ENCODE data around the gene RSPH1. TPM values are rescaled to one million over a fixed set of nuclear protein-coding genes. Genes with fewer than 3 reads are reported as not detected.

The RSPH1 gene
- total and polyA plus RNA-seq, 2 of the 8 experiments (the other 6 are each of a cell fraction or from before 2014, with no cell fraction given): 0.24 TPM; not detected in 1

DNA sequence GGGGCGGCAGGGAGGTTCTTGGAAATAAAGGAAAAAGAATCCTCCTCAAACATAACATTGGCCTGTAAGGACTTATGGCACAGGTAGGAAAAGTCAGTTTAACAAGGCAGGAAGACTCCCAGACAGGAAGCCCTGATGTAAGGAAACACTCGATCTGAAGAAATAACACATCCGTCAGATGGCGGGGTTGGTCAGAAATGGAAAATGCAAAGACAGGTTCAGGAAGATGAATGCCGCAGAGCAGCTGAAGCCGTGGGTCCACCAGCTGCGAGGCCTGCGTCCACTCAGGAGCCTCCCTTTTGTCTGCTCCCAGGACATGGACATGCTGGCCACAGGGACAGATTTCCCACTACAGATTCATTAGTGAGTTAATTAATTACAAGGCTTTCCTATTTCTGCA is 3.8 kb downstream of the RSPH1 start:
- Histone ChIP-seq H3K9ac (replicated peaks in 1 of 4; ENCODE audit: extremely low read depth in 1 of 4, low read depth in 3 of 4, low read length in 3 of 4) (no peak overlapping the region), H3K23me2 (ENCODE audit: low read depth, low read length) (peaks cover 14% of the 10 kb centered on the region), H2AFZ (ENCODE audit: low read length) (no peak overlapping the region), H3K18ac (ENCODE audit: extremely low read depth, low read length) (no peak overlapping the region), H3K4ac (replicated peaks; ENCODE audit: insufficient read length, low read depth, low read length) (no peak overlapping the region), H3K27me3 (replicated peaks in 1 of 4; ENCODE audit: control insufficient read depth in 3 of 4, extremely low read depth in 1 of 4, insufficient read depth in 3 of 4, low read length in 3 of 4) (peaks cover 0 to 5% (median 4%) of the 10 kb centered on the region in 4 experiments; a peak in 1 of 7 replicates), H4K5ac (ENCODE audit: insufficient read length, low read depth, low read length) (no peak overlapping the region), H3K79me1 (ENCODE audit: low read depth, low read length) (no peaks in the 10 kb centered on the region), H2BK20ac (ENCODE audit: low read length) (no peak overlapping the region), H3K27ac (ENCODE audit: low read depth, low read length) (no peak overlapping the region), H4K91ac (replicated peaks; ENCODE audit: insufficient read length, low read length) (no peak overlapping the region), H2BK15ac (ENCODE audit: low read length) (no peak overlapping the region), H4K8ac (ENCODE audit: extremely low read depth, insufficient read depth, low read length) (no peak overlapping the region), H3K14ac (ENCODE audit: insufficient read length) (no peak overlapping the region), H3K79me2 (ENCODE audit: control insufficient read depth in 1 of 2, insufficient read depth in 2 of 2, low read length in 2 of 2) (no peaks in the 10 kb centered on the region), H2AK5ac (ENCODE audit: low read depth, low read length) (no peak overlapping the region), H3K9me3 (ENCODE audit: insufficient read depth in 2 of 2, low read depth in 1 of 2, low read length in 1 of 2) (no peaks in the 10 kb centered on the region), H3K36me3 (ENCODE audit: control insufficient read depth in 2 of 4, insufficient read depth in 4 of 4, low read length in 3 of 4) (no peaks in the 10 kb centered on the region), H2BK5ac (ENCODE audit: low read depth, low read length) (no peak overlapping the region), H2BK12ac (ENCODE audit: low read depth, low read length) (no peak overlapping the region), H4K20me1 (replicated peaks in 1 of 2; ENCODE audit: control insufficient read depth in 1 of 2, insufficient read depth in 2 of 2, low read length in 2 of 2) (no peaks in the 10 kb centered on the region), H3K56ac (replicated peaks; ENCODE audit: insufficient read length, low read depth, low read length) (no peak overlapping the region), H3K4me1 (replicated peaks in 1 of 4; ENCODE audit: control insufficient read depth in 3 of 4, insufficient read depth in 4 of 4, low read length in 3 of 4) (peaks cover 0 to 7% (median 2%) of the 10 kb centered on the region in 4 experiments; a peak in 4 of 7 replicates), H3K4me2 (ENCODE audit: insufficient read depth in 1 of 2, low read depth in 2 of 2, low read length in 2 of 2) (no peak overlapping the region), H2BK120ac (replicated peaks; ENCODE audit: low read depth, low read length) (no peak overlapping the region), H3K4me3 (ENCODE audit: extremely low read depth in 1 of 4, insufficient read depth in 2 of 4, low read depth in 3 of 4, low read length in 4 of 4) (no peak overlapping the region), H3K23ac (ENCODE audit: insufficient read length) (no peak overlapping the region)
- CTCF ChIA-PET (ENCODE audit: partially characterized antibody): interaction anchor here (1.3 to 2.2 kb wide), 3 partner anchors 12 to 101 kb away, joined by 3 to 7 read pairs (median 4); no protein-coding TSS in a partner anchor
- no peak for DNase-seq (ENCODE audit: low read depth in 1 of 2, low spot score in 2 of 2)
- WGBS, 2 experiments (ENCODE audit: extremely low coverage in 1 of 2, insufficient coverage in 1 of 2, insufficient read length in 1 of 2, insufficient replicate concordance in 2 of 2, low coverage in 1 of 2, low lambda C conversion rate in 2 of 2, missing lambda C conversion rate in 1 of 2): 87% methylated on average over 8 of the region's 8 CpGs; no CpG with 5 or more reads in 1 of the 2 experiments
- no peak for FAIRE-seq
- POLR2A ChIA-PET (ENCODE audit: partially characterized antibody): no interaction called here
- TF ChIP-seq TBP (IDR thresholded peaks at IDR 0.05; ENCODE audit: low read depth, low read length) (no peak), BCL11A (IDR thresholded peaks at IDR 0.05; ENCODE audit: low read depth in 2 of 2, low read length in 2 of 2) (no peak), HDAC2 (IDR thresholded peaks at IDR 0.05; ENCODE audit: borderline replicate concordance in 1 of 2, low read depth in 2 of 2, low read length in 2 of 2) (no peak), HDAC6 (IDR thresholded peaks at IDR 0.05; ENCODE audit: low read depth, low read length) (no peak), EGR1 (IDR thresholded peaks at IDR 0.05; ENCODE audit: borderline replicate concordance, low read depth, low read length) (no peak), GTF2F1 (IDR thresholded peaks at IDR 0.05; ENCODE audit: borderline replicate concordance, low read depth, low read length) (no peak), KDM4A (IDR thresholded peaks at IDR 0.05; ENCODE audit: low read depth, low read length, severe bottlenecking) (no peak), CREB1 (IDR thresholded peaks at IDR 0.05) (no peak), JUN (IDR thresholded peaks at IDR 0.05; ENCODE audit: low read depth, low read length) (no peak), SIN3A (conservative IDR thresholded peaks at IDR 0.05 in 1 of 2, IDR thresholded peaks at IDR 0.05 in 1 of 2; ENCODE audit: low read depth in 1 of 2, low read length in 2 of 2) (no peak), RFX5 (IDR thresholded peaks at IDR 0.05; ENCODE audit: borderline replicate concordance, low read depth, low read length) (no peak), CBX5 (IDR thresholded peaks at IDR 0.05; ENCODE audit: low read depth, low read length) (no peak), CHD2 (IDR thresholded peaks at IDR 0.05; ENCODE audit: low read length) (no peak)
- TF ChIP-seq, protein P1, sequence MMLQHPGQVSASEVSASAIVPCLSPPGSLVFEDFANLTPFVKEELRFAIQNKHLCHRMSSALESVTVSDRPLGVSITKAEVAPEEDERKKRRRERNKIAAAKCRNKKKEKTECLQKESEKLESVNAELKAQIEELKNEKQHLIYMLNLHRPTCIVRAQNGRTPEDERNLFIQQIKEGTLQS (IDR thresholded peaks at IDR 0.05; ENCODE audit: insufficient read depth, low read depth, low read length): no peak

Data from H1 (cell line).